M059J (cell line): ENCODE measurements around the gene PPL. TPM values are rescaled to one million over a fixed set of nuclear protein-coding genes. Genes with fewer than 3 reads are reported as not detected.
"Not testable (repeated sequence)": the region's sequence is repeated elsewhere in the genome, so short reads cannot be mapped to it uniquely, and the experiment has no call there.

ENCODE experiments used
- DNase-seq: peaks from one replicate; pipeline ENCODE4 v3.0.0-alpha.2; 2012; ENCODE audit warnings: low read depth
- total RNA-seq: library from RNA; depleted of rRNA; stranded (reverse); fragments of >200 nt; shearing (Covaris generic); gene quantifications from 2 replicates; pipeline ENCODE4 v1.2.3, GENCODE V29; 2014; rRNA removed

PPL gene, protein sequence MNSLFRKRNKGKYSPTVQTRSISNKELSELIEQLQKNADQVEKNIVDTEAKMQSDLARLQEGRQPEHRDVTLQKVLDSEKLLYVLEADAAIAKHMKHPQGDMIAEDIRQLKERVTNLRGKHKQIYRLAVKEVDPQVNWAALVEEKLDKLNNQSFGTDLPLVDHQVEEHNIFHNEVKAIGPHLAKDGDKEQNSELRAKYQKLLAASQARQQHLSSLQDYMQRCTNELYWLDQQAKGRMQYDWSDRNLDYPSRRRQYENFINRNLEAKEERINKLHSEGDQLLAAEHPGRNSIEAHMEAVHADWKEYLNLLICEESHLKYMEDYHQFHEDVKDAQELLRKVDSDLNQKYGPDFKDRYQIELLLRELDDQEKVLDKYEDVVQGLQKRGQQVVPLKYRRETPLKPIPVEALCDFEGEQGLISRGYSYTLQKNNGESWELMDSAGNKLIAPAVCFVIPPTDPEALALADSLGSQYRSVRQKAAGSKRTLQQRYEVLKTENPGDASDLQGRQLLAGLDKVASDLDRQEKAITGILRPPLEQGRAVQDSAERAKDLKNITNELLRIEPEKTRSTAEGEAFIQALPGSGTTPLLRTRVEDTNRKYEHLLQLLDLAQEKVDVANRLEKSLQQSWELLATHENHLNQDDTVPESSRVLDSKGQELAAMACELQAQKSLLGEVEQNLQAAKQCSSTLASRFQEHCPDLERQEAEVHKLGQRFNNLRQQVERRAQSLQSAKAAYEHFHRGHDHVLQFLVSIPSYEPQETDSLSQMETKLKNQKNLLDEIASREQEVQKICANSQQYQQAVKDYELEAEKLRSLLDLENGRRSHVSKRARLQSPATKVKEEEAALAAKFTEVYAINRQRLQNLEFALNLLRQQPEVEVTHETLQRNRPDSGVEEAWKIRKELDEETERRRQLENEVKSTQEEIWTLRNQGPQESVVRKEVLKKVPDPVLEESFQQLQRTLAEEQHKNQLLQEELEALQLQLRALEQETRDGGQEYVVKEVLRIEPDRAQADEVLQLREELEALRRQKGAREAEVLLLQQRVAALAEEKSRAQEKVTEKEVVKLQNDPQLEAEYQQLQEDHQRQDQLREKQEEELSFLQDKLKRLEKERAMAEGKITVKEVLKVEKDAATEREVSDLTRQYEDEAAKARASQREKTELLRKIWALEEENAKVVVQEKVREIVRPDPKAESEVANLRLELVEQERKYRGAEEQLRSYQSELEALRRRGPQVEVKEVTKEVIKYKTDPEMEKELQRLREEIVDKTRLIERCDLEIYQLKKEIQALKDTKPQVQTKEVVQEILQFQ (N-terminal part only)
- total RNA-seq, result 1.8 and 2.2 TPM in 2 replicates

DNA sequence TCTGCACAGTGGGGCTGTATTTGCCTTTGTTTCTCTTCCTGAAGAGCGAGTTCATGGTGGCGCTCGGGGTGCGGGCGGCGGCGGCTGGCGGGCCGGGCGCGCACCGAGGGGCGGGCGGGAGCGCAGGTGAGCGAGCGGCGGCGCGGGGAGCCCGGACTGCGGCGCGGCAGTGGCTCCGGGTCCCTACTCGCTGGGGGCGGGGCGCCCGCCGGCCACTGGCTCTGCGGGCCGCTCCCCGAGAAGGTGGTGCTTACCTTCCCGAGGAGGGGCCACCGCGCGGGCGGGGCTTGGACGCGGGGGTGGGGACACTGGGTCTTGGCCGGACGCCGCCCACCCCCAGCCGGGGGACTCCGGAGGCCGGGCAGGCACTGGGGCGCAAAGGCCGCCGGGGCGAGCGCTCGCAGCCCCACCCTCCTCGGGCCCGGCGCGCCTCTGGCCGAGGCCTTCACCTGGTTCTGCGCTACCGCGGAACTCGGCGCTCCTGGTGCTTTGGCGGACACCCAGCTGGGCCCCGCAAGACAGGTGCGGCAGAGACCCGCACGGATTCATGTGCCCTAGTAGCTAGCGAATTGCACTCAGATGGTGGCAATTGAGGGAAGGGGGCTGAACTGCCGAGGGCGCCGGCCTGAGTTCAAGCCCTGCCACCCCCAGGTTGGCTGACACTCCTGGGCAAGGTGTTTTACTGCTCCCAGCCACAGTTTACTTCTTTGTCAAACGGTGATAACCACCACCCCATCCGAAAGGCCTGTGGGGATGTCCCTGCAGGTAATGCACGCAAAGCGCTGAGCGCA lies at the start of gene PPL:
TSS of gene PPL (minus strand) at position 158 of the 791 bp plus-strand sequence. CDS start at position 55, 103 bp downstream.
- DNase-seq, result peak; percentile 38

GRCh38 chr16:4984174-4984990 lies 47.4 kb upstream of the PPL start:
- DNase-seq, result peak; percentile 11

GRCh38 chr16:4982056-4982867 lies 45.3 kb upstream of the PPL start:
- DNase-seq, result no peak

DNA sequence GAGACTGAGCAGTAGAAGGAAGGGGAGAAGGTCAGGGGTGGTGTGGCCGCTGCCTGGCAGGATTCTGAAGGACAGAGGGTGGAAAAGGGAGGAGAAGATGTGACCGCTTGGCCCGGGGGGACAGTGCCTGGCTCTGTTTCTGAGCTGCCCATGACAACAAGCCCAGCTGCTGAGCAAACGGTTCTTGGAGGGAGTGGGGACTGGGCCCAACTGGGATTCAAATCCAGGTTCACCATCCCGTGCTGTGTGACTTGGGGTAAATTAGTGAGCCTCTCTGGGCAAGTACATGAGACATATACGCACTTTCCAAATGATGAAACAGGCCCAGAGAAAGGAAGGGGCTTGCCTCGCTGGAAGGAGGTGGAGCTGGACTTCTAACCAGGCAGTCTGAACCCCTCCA lies 44.5 kb upstream of the PPL start:
- no peak for DNase-seq

GRCh38 chr16:4980691-4981090 lies 43.7 kb upstream of the PPL start:
- no peak for DNase-seq

- DNase-seq, result no peak
Measured at GRCh38 chr16:4979736-4980660, 43.0 kb upstream of the PPL start.

DNA sequence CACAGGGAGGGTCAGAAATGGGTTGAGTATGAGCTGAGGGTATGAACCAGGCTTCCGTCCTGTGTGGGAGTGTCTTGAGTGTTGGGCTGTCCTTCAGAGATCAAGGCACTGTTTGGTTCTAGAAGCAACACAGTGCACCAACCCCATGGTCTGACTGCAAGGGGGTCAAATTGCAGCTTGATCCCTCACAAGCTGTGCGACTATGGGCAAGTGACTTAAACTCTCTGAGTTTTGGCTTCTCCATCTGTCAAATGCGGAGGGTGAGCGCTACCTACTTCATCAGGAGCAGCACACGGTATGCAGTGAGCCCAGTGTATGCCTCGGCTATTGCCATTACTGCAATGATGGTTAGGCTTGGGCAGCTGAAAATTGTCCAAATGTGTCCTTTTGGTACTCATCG lies 42.2 kb upstream of the PPL start:
- no peak for DNase-seq

DNA sequence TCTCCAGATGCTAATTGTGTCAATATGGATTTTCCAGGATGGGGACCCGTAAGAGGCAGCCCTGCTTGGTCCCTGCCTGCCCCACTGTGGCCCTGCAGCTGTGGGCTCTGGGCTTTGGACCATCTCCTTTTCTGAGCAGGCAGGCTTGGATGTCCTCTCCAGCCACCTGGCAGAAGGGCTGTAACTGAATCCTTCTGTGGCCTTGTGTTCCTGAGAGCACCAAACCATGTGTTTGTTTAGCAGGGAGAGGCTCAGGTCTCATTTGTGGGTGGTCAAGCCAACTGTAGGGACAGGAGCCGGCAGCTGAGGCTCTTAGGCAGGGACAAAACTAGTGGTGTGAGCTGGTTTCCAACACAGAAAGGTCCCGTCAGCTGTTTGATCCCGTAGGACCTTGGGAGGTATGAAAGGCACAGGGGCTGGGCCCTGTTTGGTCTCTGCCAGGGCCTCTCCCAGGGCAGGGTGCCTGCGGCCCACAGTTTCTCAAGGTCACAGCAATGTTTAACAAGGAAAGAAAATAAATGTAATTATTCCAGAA lies 39.7 kb upstream of the PPL start:
- no peak for DNase-seq

GRCh38 chr16:4976079-4976478 lies 39.1 kb upstream of the PPL start:
- no peak for DNase-seq

GRCh38 chr16:4972938-4973587 lies 36.1 kb upstream of the PPL start:
- no peak for DNase-seq

DNA sequence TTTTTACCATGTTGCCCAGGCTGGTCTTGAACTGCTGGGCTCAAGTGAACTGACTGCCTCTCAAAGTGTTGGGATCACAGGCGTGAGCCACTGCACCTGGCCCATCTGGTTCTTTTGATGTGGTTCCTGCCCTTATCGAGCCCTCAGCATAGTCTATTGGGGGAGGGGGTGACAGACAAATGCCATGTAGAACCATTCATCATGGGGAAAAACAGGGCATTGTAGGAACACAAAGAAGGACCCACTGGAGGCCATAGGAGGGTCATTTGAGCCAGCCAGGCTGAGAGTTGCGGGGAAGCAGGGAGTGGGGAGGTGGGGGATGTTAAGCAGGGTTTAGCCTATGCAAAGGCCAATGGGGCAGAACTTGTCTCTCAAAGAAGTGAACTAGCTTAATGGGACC lies 33.1 kb upstream of the PPL start:
- DNase-seq, result no peak

GRCh38 chr16:4968879-4969483 lies 32.0 kb upstream of the PPL start:
- no peak for DNase-seq

- DNase-seq, result not testable (repeated sequence)
Measured at GRCh38 chr16:4968278-4968677, 31.3 kb upstream of the PPL start.

DNA sequence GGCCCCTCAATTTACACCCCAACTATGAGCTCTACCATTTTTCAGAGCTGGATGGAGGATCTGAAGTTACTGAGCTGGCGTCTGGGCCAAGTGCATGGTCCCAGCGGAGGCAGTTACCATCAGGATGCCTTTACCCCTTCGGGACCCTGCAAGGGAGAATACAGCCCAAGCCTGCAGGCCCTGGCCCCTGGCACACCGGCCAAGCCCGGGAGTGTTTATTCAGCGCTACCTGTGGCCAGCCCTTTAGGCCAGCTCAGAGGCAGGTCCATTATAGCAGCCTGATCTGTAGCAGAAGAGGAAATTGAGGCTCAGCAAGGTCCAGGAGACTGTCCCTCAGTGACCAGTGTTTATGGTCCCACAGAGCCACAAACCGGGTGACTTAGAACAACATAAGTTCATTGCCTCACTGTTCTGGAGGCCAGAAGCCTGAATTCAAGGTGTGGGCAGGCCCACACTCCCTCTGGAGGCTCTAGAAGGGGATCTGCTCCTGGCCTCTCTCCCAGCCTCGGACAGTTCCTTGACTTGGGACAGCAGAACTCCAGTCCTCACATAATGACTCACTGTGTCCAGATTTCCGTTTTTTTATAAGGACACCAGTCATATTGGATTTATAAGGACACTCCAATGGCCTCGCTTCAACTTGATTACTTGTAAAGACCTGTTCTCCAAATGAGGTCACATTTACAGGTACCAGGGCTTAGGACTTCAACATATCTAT lies 29.9 kb upstream of the PPL start:
- peak; percentile 40 for DNase-seq

GRCh38 chr16:4963527-4963926 lies 26.6 kb upstream of the PPL start:
- DNase-seq, result not testable (repeated sequence)

DNA sequence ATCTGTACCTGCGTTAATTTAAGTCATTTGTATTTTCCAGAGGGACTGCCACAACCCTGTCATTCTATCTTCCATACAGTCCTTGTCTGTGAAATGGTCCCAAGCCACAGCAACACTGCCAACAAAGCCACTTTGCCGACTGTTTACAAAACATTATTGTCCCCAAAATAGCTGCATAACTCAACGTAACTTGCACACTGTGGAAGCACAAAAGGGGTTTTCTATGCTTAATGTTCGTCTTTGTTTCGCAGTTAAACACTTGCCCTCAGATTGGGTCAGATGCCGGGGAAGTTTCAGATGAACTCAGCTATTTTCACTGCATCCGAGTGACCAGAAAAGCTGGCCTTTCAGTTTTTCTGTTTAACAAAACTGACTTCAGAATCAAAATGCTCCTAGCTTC lies 25.8 kb upstream of the PPL start:
- no peak for DNase-seq
